ENCODE results near the gene C18orf63.

GRCh38 chr18:74337912-74338309 lies 22.3 kb downstream of the C18orf63 start:
- no peak for TF ChIP-seq CTCF (conservative IDR thresholded peaks at IDR 0.05; ENCODE audit: low read length)
- no peak for TF ChIP-seq EZH2phosphoT487 (IDR thresholded peaks at IDR 0.05; ENCODE audit: borderline replicate concordance, low read depth, low read length)

Measured in OCI-LY7 (cell line).